ENCODE results near the gene JAZF1. TPM values are rescaled to one million over a fixed set of nuclear protein-coding genes. Genes with fewer than 3 reads are reported as not detected.

Gene JAZF1
- total and polyA plus RNA-seq, 9 of the 15 experiments (the other 6 are each of a cell fraction or from before 2014, with no cell fraction given), result 0.04 to 0.64 (median 0.11) TPM; not detected in 3

DNA sequence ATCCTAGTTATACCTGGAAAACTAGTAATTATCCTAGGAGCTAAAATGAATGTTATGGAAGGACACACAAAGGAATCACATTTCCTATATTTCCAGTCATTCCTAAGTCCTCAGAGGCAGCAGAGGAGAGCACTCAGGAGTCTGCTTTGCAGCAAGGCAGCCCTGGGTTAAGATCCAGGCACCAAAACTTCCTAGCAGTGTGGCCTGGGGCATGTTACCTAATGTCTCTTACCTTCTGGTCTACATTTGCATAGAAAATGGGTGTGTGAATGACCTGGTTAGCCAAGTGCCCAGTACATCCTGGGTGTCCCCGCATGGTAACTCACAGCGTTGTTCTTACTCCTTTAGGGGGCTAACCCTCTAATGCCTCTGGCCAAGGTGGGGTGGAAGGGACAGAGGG is 304.8 kb downstream of the JAZF1 start:
- ATAC-seq (no peak), FAIRE-seq (no peak), DNase-seq (ENCODE audit: extremely low read depth in 1 of 4, low spot score in 3 of 4) (no peak)
- H4K20me1 ChIP-seq (replicated peaks; ENCODE audit: control insufficient read depth, insufficient read depth, low read length), result no peaks in the 10 kb centered on the region
- H3K9me3 ChIP-seq (replicated peaks; ENCODE audit: control insufficient read depth, insufficient read depth, low read depth, low read length), result no peaks in the 10 kb centered on the region
- ChIA-PET POLR2A (no interaction called here), CTCF (ENCODE audit: low intra/inter-chr PET ratio) (no interaction called here)
- BruUV-seq (replicated peaks), result no TSS peak
- no peak overlapping the region for H3K9ac ChIP-seq (ENCODE audit: insufficient read depth in 1 of 2, low read depth in 2 of 2, low read length in 2 of 2)
- H3K4me2 ChIP-seq (ENCODE audit: insufficient read depth, low read length), result no peak overlapping the region
- no peaks in the 10 kb centered on the region for H3K79me2 ChIP-seq (ENCODE audit: control insufficient read depth, insufficient read depth, low read length)
- no peaks in the 10 kb centered on the region for H3K4me1 ChIP-seq (replicated peaks in 1 of 2; ENCODE audit: control insufficient read depth in 2 of 2, insufficient read depth in 2 of 2, low read length in 2 of 2)
- no peak for TF ChIP-seq KDM1A (IDR thresholded peaks at IDR 0.05)
- no peak for TF ChIP-seq ZC3H11A (IDR thresholded peaks at IDR 0.05; ENCODE audit: low read depth, low read length)
- no peak for TF ChIP-seq NCOA2 (IDR thresholded peaks at IDR 0.05; ENCODE audit: partially characterized antibody in 2 of 2)
- no peak for TF ChIP-seq PRMT5 (CRISPR knock-in tag; IDR thresholded peaks at IDR 0.05)
- TF ChIP-seq, protein P1, sequence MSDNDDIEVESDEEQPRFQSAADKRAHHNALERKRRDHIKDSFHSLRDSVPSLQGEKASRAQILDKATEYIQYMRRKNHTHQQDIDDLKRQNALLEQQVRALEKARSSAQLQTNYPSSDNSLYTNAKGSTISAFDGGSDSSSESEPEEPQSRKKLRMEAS (CRISPR knock-in tag; IDR thresholded peaks at IDR 0.05), result no peak
- 0% methylated on average over 2 of the region's 2 CpGs for WGBS (ENCODE audit: insufficient coverage, low coverage, missing lambda C conversion rate)
- intact Hi-C loops (cut with micrococcal nuclease), result loop anchor here (10.0 kb wide), 1 partner anchor 61 kb away; no protein-coding TSS in a partner anchor
- no peaks in the 10 kb centered on the region for H3K9me1 ChIP-seq (ENCODE audit: control insufficient read depth, insufficient read depth, low read length)
- H3K27ac ChIP-seq (ENCODE audit: extremely low read depth, low read depth, low read length), result no peak overlapping the region
- no peak overlapping the region for H2AFZ ChIP-seq (ENCODE audit: low read depth, low read length)
- peaks cover 44 to 50% of the 10 kb centered on the region in 2 experiments for H3K27me3 ChIP-seq (ENCODE audit: control insufficient read depth in 2 of 2, insufficient read depth in 2 of 2, low read length in 2 of 2)
- H3K4me3 ChIP-seq, result no peak overlapping the region
- in situ Hi-C loops (cut with MboI), result no loop called here
- H3K36me3 ChIP-seq (ENCODE audit: control insufficient read depth, insufficient read depth, low read length), result no peaks in the 10 kb centered on the region

DNA sequence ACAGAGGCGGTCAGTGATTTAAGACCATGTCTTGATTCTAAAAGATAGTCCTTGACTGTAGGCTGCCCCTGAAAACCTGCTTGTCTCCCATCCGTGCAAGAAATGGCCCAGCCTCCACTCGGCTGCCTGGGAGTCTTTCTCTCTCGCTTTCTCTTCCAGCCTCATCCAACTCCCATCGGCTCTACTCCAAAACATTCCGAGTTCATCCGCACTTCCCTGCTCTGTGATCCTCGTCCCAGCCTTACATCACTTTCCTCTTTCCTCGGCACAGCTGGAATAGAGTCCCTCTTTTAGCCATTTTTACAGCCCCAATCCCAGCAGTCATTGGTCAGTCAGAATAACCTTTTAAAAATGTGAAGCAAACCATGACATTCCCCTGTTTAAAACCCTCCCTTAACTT is 305.5 kb downstream of the JAZF1 start:
- BruUV-seq (replicated peaks), result no TSS peak
- no peak for ATAC-seq
- in situ Hi-C loops (cut with MboI) (no loop called here), intact Hi-C loops (cut with micrococcal nuclease) (loop anchor here (10.0 kb wide), 1 partner anchor 60 kb away; no protein-coding TSS in a partner anchor)
- no peaks in the 10 kb centered on the region for H3K9me3 ChIP-seq (replicated peaks; ENCODE audit: control insufficient read depth, insufficient read depth, low read depth, low read length)
- H3K27ac ChIP-seq (ENCODE audit: extremely low read depth, low read depth, low read length), result no peak overlapping the region
- peaks cover 47 to 57% of the 10 kb centered on the region in 2 experiments for H3K27me3 ChIP-seq (ENCODE audit: control insufficient read depth in 2 of 2, insufficient read depth in 2 of 2, low read length in 2 of 2)
- ChIA-PET CTCF (ENCODE audit: low intra/inter-chr PET ratio) (no interaction called here), POLR2A (no interaction called here)
- H3K9me1 ChIP-seq (ENCODE audit: control insufficient read depth, insufficient read depth, low read length), result no peaks in the 10 kb centered on the region
- 1% methylated on average over 9 of the region's 9 CpGs for WGBS (ENCODE audit: insufficient coverage, low coverage, missing lambda C conversion rate)
- H3K36me3 ChIP-seq (ENCODE audit: control insufficient read depth, insufficient read depth, low read length), result no peaks in the 10 kb centered on the region
- no peak overlapping the region for H2AFZ ChIP-seq (ENCODE audit: low read depth, low read length)
- no peak for FAIRE-seq
- no peaks in the 10 kb centered on the region for H3K79me2 ChIP-seq (ENCODE audit: control insufficient read depth, insufficient read depth, low read length)
- no peak overlapping the region for H3K4me3 ChIP-seq
- H3K9ac ChIP-seq (ENCODE audit: insufficient read depth in 1 of 2, low read depth in 2 of 2, low read length in 2 of 2), result no peak overlapping the region
- DNase-seq (ENCODE audit: extremely low read depth in 1 of 4, low spot score in 3 of 4), result no peak
- H4K20me1 ChIP-seq (replicated peaks; ENCODE audit: control insufficient read depth, insufficient read depth, low read length), result no peaks in the 10 kb centered on the region
- H3K4me1 ChIP-seq (replicated peaks in 1 of 2; ENCODE audit: control insufficient read depth in 2 of 2, insufficient read depth in 2 of 2, low read length in 2 of 2), result no peaks in the 10 kb centered on the region
- TF ChIP-seq ELF1 (tag; IDR thresholded peaks at IDR 0.05), result no peak
- TF ChIP-seq, protein P2, sequence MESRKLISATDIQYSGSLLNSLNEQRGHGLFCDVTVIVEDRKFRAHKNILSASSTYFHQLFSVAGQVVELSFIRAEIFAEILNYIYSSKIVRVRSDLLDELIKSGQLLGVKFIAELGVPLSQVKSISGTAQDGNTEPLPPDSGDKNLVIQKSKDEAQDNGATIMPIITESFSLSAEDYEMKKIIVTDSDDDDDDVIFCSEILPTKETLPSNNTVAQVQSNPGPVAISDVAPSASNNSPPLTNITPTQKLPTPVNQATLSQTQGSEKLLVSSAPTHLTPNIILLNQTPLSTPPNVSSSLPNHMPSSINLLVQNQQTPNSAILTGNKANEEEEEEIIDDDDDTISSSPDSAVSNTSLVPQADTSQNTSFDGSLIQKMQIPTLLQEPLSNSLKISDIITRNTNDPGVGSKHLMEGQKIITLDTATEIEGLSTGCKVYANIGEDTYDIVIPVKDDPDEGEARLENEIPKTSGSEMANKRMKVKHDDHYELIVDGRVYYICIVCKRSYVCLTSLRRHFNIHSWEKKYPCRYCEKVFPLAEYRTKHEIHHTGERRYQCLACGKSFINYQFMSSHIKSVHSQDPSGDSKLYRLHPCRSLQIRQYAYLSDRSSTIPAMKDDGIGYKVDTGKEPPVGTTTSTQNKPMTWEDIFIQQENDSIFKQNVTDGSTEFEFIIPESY (CRISPR knock-in tag; IDR thresholded peaks at IDR 0.05), result no peak
- TF ChIP-seq, protein P3, sequence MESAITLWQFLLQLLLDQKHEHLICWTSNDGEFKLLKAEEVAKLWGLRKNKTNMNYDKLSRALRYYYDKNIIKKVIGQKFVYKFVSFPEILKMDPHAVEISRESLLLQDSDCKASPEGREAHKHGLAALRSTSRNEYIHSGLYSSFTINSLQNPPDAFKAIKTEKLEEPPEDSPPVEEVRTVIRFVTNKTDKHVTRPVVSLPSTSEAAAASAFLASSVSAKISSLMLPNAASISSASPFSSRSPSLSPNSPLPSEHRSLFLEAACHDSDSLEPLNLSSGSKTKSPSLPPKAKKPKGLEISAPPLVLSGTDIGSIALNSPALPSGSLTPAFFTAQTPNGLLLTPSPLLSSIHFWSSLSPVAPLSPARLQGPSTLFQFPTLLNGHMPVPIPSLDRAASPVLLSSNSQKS (CRISPR knock-in tag; IDR thresholded peaks at IDR 0.05), result no peak
- TF ChIP-seq CHD1 (IDR thresholded peaks at IDR 0.05; ENCODE audit: low read length), result no peak
- TF ChIP-seq KAT8 (IDR thresholded peaks at IDR 0.05; ENCODE audit: low read depth), result no peak
- no peak overlapping the region for H3K4me2 ChIP-seq (ENCODE audit: insufficient read depth, low read length)

All from K562 (cell line).